Fibroblast of skin of scalp (primary cell): ENCODE data around the gene PLA2G1B. TPM values are rescaled to one million over a fixed set of nuclear protein-coding genes. Genes with fewer than 3 reads are reported as not detected.

ENCODE experiments used
- DNase-seq: peaks from one replicate; pipeline ENCODE4 v3.0.0-alpha.2; 2013
- polyA plus RNA-seq, 2 experiments: library from polyadenylated mRNA; unstranded; fragments of 120-200 nt; gene quantifications; one replicate each; pipeline ENCODE4 v1.2.1, GENCODE V29; 2013; ENCODE audit not compliant: insufficient read length in 2 of 2

The PLA2G1B gene
- polyA plus RNA-seq (2013, experiment 1 of 2; ENCODE audit: insufficient read length): not detected
- not detected for polyA plus RNA-seq (2013, experiment 2 of 2; ENCODE audit: insufficient read length)

- DNase-seq: no peak
These were observed at the start of gene PLA2G1B for GRCh38 chr12:120327593-120327992. PLA2G1B (minus strand) TSS chr12:120327779; CDS start chr12:120327753, 26 bp downstream.

GRCh38 chr12:120376934-120377572 is 49.5 kb upstream of the PLA2G1B start:
- no peak for DNase-seq

DNA sequence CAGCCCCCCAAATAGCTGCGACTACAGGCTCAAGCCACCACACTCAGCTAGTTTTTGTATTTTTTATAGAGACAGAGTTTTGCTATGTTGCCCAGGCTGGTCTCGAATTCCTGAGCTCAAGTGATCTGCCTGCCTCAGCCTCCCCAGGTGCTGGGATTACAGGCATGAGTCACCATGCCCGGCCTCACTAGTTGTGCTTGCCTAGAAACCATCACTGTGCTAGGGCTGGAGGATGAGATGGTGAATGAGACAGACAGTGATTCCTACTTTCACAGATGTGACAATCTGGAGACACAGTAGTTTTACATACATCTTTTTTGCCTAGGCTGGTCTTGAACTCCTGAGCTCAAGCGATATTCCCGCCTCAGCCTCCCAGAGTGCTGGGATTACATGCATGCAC is 48.8 kb upstream of the PLA2G1B start:
- DNase-seq: no peak

- no peak for DNase-seq
These were observed 48.4 kb upstream of the PLA2G1B start for GRCh38 chr12:120376009-120376408.

DNA sequence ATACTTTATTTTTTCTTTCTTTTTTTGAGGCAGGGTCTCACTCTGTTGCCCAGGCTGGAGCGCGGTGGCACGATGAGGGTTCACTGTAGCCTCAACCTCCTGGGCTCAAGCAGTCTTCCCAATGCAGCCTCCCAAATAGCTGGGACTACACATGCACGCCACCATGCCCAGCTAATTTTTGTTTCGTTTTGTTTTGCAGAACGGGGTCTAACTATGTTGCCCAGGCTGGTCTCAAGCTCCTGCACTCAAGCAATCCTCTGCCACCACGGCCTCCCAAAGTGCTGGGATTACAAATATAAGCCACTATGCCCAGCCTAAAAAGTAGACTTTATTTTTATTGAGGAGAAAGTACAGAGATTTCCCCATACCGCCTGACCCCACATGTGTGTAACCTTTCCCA is 46.1 kb upstream of the PLA2G1B start:
- no peak for DNase-seq

- DNase-seq: no peak
These were observed 43.0 kb upstream of the PLA2G1B start for GRCh38 chr12:120370343-120371243.

GRCh38 chr12:120369603-120370342 is 42.2 kb upstream of the PLA2G1B start:
- no peak for DNase-seq

DNA sequence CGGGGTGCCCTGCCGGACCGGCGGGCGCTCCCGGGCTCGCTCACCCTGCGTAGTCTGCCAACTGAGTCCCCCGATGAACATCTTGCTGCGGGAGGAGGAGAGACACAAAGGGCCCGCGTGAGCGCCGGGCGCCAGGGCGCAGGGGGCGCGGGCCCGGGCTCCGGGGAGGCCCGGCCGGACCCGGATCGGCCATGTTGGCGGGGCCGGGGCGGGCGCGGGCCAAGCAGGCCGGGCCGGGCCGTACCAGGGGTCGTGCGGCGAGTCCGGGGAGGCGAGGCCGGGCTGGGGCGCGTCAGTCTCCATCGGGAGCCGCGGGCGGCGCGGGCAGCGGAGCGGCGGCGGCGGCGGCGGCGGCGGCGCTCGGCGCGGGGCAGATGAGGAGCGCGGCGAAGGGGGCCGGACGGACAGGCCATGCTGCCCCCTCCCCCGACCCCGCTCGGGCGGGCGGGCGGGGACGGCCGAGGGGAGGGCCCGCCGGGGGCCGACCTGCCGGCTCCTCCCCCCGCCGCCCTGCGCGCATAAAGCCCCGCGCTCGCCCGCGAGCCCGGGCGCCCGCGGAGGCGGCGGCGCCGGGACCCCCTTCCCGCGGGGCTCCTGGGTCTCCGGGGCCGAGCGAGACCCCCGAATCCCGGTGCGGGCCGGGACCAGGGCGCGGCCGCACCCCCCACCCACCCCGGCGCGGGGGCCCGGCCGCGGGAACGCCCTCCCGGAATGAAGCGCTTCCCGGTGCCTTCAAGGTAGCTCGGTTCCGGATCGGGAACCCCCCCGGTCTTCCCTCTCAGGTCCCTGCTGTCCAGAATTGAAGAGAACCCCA is 41.4 kb upstream of the PLA2G1B start, which contains the start of gene MSI1:
TSS of gene MSI1 (minus strand) at position 376 of the 814 bp plus-strand sequence. CDS start at position 303, 73 bp downstream.
- no peak for DNase-seq

GRCh38 chr12:120367924-120368788 is 40.6 kb upstream of the PLA2G1B start:
- DNase-seq: no peak

DNA sequence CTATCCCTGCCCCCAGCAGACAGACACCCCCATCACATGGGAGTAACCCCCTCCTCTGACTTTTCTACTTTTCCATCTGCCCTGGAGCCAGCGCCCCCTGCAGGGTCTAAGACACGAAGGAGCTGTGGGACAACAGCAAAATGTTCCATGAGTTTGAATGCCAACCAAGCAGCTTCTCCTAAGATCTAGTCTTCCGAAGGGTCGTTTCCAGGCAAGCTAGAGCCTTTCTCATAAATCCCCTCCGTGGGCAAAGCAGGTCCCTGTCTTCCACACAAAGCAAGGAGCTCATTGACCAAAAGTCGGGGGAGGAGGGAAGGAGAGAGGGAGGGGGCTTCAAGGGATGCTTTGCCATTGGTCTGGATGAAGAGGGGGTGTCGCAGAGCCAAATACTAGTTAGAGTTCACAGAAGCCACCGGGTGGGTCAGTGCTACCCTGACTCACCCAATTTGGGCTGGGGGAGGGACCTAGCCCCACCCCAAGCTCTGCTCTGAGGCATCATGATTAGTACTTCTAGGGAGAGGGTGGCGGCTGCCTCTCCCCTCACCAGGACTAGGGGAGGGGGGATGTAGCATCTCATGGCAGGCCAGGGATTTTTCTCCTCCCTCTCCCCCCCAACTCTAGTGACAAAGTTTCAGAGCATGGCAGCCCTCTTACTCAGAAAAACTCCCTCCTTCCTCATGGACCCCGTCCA is 39.8 kb upstream of the PLA2G1B start:
- DNase-seq: no peak

DNA sequence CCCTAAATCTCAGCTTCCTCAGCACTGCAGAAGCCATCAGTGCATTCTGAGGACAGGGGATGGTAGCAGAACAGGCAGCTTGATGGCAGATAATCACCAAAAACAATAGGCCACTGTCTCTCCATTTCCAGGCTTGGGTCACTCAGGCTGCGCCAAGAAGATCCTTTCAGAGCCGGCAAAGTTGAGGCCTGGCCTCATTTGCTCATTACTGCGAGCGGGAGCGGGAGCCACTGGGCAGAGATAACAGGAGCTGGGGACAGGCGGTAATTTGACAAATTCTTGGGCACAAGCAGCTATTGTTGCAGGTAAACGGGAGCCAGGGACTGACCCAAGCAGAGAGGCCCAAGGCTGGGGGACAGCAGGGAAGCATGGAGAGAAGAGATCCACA is 39.3 kb upstream of the PLA2G1B start:
- no peak for DNase-seq

DNA sequence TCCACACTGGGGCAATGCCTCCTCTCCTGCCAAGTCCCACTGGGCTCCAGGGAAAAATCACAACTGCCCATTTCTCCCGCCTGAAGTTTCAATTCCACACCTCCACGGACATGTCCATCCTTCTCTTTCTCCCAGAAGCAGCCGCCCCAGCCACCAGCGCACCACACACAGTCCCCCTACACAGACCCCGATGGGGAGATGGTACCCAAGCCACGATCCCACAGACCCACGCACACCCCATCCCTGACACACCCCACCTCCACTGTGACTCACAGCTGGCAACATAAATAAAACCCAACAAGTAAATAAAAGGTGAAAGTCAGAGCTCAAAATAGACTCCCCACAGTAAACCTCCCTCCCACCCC is 38.7 kb upstream of the PLA2G1B start:
- no peak for DNase-seq

GRCh38 chr12:120365675-120366340 is 38.2 kb upstream of the PLA2G1B start:
- no peak for DNase-seq

- DNase-seq: no peak
These were observed 36.9 kb upstream of the PLA2G1B start for GRCh38 chr12:120364487-120364886.

DNA sequence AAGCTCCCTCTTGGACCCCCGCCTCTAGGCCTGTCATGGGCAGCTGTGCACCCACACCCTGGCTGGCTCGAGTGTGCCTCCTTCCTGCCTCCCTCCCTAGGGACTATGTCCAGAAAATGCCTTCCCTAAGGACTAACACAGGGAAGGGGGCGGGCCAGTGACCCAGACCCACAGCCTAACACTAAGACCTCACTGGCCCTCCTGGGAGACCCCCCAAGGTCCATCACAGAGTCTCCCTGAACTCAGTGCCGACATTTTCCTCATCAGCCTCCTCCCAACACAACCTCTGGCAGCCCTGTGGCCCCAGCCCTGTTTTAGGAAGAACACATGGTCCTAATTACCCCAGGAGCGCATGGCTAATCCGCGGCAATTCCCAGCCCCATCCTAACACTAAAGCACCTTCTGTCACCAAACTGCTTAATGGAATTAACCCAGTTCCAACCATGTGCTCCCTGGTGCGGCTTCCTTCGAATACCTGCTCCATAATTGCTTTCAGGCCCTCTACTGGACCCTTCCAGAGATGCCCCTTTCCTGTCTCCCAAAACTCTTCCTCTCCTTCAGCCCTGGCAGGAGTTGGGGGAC is 35.8 kb upstream of the PLA2G1B start:
- DNase-seq: no peak

DNA sequence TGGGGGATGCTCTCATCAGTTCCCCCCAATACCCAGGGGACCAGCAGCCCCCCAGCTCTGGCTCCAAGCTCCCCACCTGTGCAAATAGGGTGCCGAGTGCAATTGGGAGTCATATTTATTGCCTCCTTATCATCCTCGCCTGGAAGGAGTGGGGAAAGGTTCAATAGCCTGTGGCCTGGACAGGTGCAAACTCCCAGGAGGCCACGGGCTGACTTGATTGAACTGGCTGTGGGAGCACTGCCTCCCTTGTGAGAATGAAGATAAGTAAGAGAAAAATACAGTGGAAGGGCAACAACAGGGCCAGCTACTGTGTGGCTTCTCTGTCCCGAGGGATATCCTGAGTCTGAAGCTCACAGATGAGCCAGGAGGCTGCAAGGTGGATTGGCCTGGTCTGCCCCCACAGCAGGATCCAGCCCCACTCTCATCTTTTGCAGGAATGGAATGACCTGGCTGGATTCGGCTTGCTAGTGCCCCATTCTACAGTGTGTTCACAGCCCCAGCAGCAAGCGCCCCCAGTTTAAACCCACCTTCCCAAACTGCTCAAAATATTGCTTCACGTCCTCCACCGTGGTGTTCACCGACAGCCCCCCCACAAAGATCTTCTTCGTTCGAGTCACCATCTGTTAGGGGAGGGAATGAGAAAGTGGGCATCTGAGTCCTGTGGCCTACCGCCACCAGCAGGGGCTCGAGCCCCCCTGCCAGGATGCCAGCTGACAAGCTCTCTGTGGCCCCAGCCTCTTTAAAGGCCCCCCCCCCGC is 35.1 kb upstream of the PLA2G1B start:
- no peak for DNase-seq

- DNase-seq: peak; percentile 86
These were observed 34.1 kb upstream of the PLA2G1B start for GRCh38 chr12:120361506-120362208.

- no peak for DNase-seq
These were observed 31.5 kb upstream of the PLA2G1B start for GRCh38 chr12:120359128-120359527.
